Measurements from ENCODE around the gene C1QTNF6.

The C1QTNF6 gene

DNA sequence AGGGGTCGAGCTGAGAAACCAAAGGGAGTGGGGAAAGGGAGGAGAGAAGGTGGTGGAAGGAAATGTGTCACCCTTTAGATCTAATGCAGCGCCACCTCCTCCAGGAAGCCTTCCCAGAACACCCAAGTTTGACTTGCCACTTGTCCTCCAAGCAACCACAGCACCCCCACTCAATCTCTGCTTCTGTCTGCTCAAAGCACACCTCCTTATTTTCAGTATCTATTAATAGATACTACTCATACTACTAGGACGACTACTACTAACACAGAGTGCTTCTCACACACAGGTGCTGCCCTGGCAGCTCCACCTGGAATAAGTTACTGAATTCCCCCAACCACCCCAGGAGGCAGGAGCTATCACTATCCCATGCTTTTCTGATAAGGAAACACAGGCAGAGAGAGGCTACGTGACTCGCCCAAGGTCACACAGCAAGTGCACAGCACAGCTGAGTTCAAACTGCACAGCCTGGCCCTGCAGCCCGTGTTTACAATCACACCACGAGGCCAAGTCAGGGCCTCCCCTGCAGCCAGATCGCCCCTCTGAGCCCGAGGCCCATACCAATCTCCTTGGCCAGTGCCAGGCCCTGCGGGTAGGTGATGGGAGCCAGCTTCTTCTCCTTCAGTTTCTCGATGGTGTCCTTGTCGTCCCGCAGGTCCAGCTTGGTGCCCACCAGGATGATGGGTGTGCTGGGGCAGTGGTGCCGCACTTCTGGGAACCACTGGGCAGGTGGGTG lies 42.8 kb upstream of the C1QTNF6 start:
- no peak overlapping the region for H2BK120ac ChIP-seq (ENCODE audit: insufficient read depth, low read length, poor library complexity)
- no peaks in the 10 kb centered on the region for H3K79me2 ChIP-seq (ENCODE audit: control insufficient read depth, insufficient read depth, low read length, poor library complexity)
- H3K23ac ChIP-seq (ENCODE audit: low read length), result no peak overlapping the region
- H3K79me1 ChIP-seq (ENCODE audit: low read length), result no peaks in the 10 kb centered on the region
- no peak overlapping the region for H3K4ac ChIP-seq (ENCODE audit: low read depth, low read length)
- no peaks in the 10 kb centered on the region for H3K27me3 ChIP-seq (ENCODE audit: insufficient read depth, low read length)
- H2BK12ac ChIP-seq (ENCODE audit: low read length), result no peak overlapping the region
- H3K9me3 ChIP-seq (ENCODE audit: insufficient read depth, low read depth, low read length), result no peaks in the 10 kb centered on the region
- H3K18ac ChIP-seq (ENCODE audit: low read length), result no peak overlapping the region
- no peak overlapping the region for H2BK5ac ChIP-seq (ENCODE audit: low read depth, low read length, poor library complexity)
- H3K9ac ChIP-seq (ENCODE audit: low read length), result no peak overlapping the region
- H4K12ac ChIP-seq (ENCODE audit: low read depth, low read length), result no peak overlapping the region
- no peak overlapping the region for H3K4me2 ChIP-seq (ENCODE audit: low read length)
- H3K4me1 ChIP-seq (ENCODE audit: control insufficient read depth in 1 of 2, insufficient read depth in 2 of 2, low read length in 2 of 2), result peaks cover 0 to 5% of the 10 kb centered on the region in 2 experiments
- no peak overlapping the region for H4K8ac ChIP-seq (ENCODE audit: low read depth, low read length)
- H2AFZ ChIP-seq (ENCODE audit: insufficient read depth, low read length, poor library complexity), result no peak overlapping the region
- no CpG with 5 or more reads among the region's 14 CpGs for WGBS (ENCODE audit: extremely low coverage, insufficient coverage, insufficient read length)
- no peak for DNase-seq
- H3K4me3 ChIP-seq (ENCODE audit: low read depth, low read length), result peak overlapping the region; percentile 26
- no peak overlapping the region for H3K14ac ChIP-seq (ENCODE audit: low read length)
- H4K91ac ChIP-seq (ENCODE audit: low read depth, low read length), result no peak overlapping the region
- H3K36me3 ChIP-seq (ENCODE audit: control insufficient read depth in 1 of 2, insufficient read depth in 2 of 2, low read length in 2 of 2), result no peaks in the 10 kb centered on the region
- H2AK5ac ChIP-seq (ENCODE audit: low read length), result no peak overlapping the region
- no peak overlapping the region for H3K27ac ChIP-seq (ENCODE audit: low read depth, low read length)

DNA sequence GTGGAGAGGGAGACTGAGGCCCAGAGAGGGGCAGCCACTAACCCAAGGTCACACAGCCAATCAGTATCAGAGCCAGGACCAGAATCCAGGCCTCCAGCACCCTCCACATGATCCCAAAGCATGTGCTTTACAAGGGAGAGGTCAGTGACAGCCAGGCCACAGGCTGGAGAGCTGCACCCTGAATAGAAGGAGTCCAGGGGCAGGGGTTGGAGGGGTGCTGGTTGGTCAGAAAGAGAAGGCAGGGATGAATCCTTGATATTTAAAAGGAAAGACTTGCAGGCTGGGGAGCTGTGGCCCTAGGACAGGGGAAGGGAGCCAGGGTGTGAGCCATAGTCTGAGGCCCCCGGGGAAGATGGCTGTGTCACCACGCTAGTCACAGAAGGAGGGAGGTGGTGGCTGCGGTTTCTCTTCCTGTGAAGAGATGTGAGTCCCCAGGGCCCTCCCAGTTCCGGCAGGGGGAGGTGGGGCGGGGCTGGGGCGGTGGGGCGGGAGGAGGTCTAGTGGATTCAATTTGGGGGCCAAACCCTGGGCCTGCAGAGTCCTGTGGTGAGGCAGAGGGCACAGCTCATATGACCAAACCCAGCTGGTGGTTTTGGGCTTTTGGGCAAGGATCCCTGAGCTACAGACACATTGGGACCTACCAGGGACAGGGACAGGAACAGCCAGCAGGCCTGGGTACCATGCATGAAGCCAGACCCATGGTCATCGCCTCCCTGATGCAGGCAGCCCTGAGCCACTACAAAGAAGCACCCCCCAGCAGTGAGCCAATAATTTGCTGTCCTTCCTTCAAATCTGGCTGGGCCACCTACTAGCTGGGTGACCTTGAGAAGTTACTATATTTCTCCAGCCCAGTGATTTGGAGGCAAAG lies 42.0 kb upstream of the C1QTNF6 start:
- Histone ChIP-seq H3K4me3 (ENCODE audit: low read depth, low read length) (no peak overlapping the region), H2AFZ (ENCODE audit: insufficient read depth, low read length, poor library complexity) (no peak overlapping the region), H3K36me3 (ENCODE audit: control insufficient read depth in 1 of 2, insufficient read depth in 2 of 2, low read length in 2 of 2) (no peaks in the 10 kb centered on the region), H4K8ac (ENCODE audit: low read depth, low read length) (no peak overlapping the region), H3K27me3 (ENCODE audit: insufficient read depth, low read length) (no peaks in the 10 kb centered on the region), H2AK5ac (ENCODE audit: low read length) (no peak overlapping the region), H3K9ac (ENCODE audit: low read length) (no peak overlapping the region), H2BK120ac (ENCODE audit: insufficient read depth, low read length, poor library complexity) (no peak overlapping the region), H3K9me3 (ENCODE audit: insufficient read depth, low read depth, low read length) (no peaks in the 10 kb centered on the region), H3K27ac (ENCODE audit: low read depth, low read length) (no peak overlapping the region), H4K91ac (ENCODE audit: low read depth, low read length) (no peak overlapping the region), H3K4ac (ENCODE audit: low read depth, low read length) (no peak overlapping the region), H2BK12ac (ENCODE audit: low read length) (no peak overlapping the region), H3K4me1 (ENCODE audit: control insufficient read depth in 1 of 2, insufficient read depth in 2 of 2, low read length in 2 of 2) (peaks cover 0 to 5% of the 10 kb centered on the region in 2 experiments), H3K4me2 (ENCODE audit: low read length) (no peak overlapping the region), H3K18ac (ENCODE audit: low read length) (no peak overlapping the region), H3K23ac (ENCODE audit: low read length) (no peak overlapping the region), H4K12ac (ENCODE audit: low read depth, low read length) (no peak overlapping the region), H3K79me1 (ENCODE audit: low read length) (no peaks in the 10 kb centered on the region), H3K79me2 (ENCODE audit: control insufficient read depth, insufficient read depth, low read length, poor library complexity) (no peaks in the 10 kb centered on the region), H2BK5ac (ENCODE audit: low read depth, low read length, poor library complexity) (no peak overlapping the region), H3K14ac (ENCODE audit: low read length) (no peak overlapping the region)
- DNase-seq, result peak; percentile 10 to 13
- WGBS (ENCODE audit: extremely low coverage, insufficient coverage, insufficient read length), result no CpG with 5 or more reads among the region's 8 CpGs

DNA sequence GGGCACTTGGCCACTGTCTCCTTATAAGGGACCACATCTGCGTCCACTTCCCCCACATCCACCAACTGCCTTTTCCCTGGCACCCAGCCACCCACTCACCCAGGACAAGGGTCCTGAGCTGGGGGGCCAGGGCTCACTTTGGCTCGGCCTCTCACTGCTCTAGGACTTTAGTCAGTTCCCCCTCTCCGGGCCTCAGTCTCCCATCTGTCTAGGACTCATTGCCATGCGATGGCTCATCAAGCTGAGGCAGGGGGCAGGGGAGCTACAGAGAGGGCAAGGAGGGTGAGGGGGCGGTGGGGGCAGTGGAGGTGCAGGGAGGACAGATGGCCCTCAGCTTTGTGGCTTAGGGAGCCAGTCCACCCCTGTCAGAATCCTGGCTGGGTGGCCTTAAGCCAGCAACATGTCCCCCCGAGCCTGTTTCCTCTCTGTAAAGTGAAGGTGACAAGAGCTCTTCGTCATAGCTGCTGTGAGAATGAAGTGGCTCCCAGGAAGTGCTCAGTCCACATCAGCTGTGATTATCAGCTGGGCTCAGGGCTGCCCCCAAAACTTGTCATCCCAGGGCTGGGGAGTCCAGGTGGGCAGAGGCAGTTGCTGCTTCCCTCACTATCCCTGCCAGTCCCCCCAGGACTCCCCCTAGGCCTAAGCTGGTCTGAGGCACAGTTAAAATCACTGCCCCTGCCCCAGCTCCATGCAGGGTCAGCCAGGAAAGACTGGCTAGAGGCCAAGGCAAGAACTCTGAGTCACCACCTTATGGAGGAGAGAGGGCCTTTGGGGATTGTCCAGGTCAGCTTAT lies 41.2 kb upstream of the C1QTNF6 start:
- no peak overlapping the region for H3K27ac ChIP-seq (ENCODE audit: low read depth, low read length)
- no peak overlapping the region for H3K9ac ChIP-seq (ENCODE audit: low read length)
- H4K12ac ChIP-seq (ENCODE audit: low read depth, low read length), result no peak overlapping the region
- H2BK12ac ChIP-seq (ENCODE audit: low read length), result no peak overlapping the region
- no peak overlapping the region for H3K23ac ChIP-seq (ENCODE audit: low read length)
- no peak overlapping the region for H3K4me2 ChIP-seq (ENCODE audit: low read length)
- no peaks in the 10 kb centered on the region for H3K9me3 ChIP-seq (ENCODE audit: insufficient read depth, low read depth, low read length)
- no peak overlapping the region for H2AK5ac ChIP-seq (ENCODE audit: low read length)
- H4K91ac ChIP-seq (ENCODE audit: low read depth, low read length), result no peak overlapping the region
- no peak overlapping the region for H2BK5ac ChIP-seq (ENCODE audit: low read depth, low read length, poor library complexity)
- no peaks in the 10 kb centered on the region for H3K27me3 ChIP-seq (ENCODE audit: insufficient read depth, low read length)
- H3K14ac ChIP-seq (ENCODE audit: low read length), result no peak overlapping the region
- H2AFZ ChIP-seq (ENCODE audit: insufficient read depth, low read length, poor library complexity), result no peak overlapping the region
- no peaks in the 10 kb centered on the region for H3K36me3 ChIP-seq (ENCODE audit: control insufficient read depth in 1 of 2, insufficient read depth in 2 of 2, low read length in 2 of 2)
- peaks cover 0 to 5% of the 10 kb centered on the region in 2 experiments for H3K4me1 ChIP-seq (ENCODE audit: control insufficient read depth in 1 of 2, insufficient read depth in 2 of 2, low read length in 2 of 2)
- no peak overlapping the region for H3K4ac ChIP-seq (ENCODE audit: low read depth, low read length)
- no peak overlapping the region for H2BK120ac ChIP-seq (ENCODE audit: insufficient read depth, low read length, poor library complexity)
- H4K8ac ChIP-seq (ENCODE audit: low read depth, low read length), result no peak overlapping the region
- DNase-seq, result no peak
- H3K79me2 ChIP-seq (ENCODE audit: control insufficient read depth, insufficient read depth, low read length, poor library complexity), result no peaks in the 10 kb centered on the region
- H3K79me1 ChIP-seq (ENCODE audit: low read length), result no peaks in the 10 kb centered on the region
- H3K18ac ChIP-seq (ENCODE audit: low read length), result no peak overlapping the region
- no peak overlapping the region for H3K4me3 ChIP-seq (ENCODE audit: low read depth, low read length)
- WGBS (ENCODE audit: extremely low coverage, insufficient coverage, insufficient read length), result no CpG with 5 or more reads among the region's 7 CpGs
